ENCODE results near the gene FRMD4A. TPM values are rescaled to one million over a fixed set of nuclear protein-coding genes. Genes with fewer than 3 reads are reported as not detected.
A peak's percentile ranks its signal among the peaks of the same experiment; 100 is the strongest.

The FRMD4A gene
- total RNA-seq, 1 experiment from 2014 or later = 17.1 TPM

DNA sequence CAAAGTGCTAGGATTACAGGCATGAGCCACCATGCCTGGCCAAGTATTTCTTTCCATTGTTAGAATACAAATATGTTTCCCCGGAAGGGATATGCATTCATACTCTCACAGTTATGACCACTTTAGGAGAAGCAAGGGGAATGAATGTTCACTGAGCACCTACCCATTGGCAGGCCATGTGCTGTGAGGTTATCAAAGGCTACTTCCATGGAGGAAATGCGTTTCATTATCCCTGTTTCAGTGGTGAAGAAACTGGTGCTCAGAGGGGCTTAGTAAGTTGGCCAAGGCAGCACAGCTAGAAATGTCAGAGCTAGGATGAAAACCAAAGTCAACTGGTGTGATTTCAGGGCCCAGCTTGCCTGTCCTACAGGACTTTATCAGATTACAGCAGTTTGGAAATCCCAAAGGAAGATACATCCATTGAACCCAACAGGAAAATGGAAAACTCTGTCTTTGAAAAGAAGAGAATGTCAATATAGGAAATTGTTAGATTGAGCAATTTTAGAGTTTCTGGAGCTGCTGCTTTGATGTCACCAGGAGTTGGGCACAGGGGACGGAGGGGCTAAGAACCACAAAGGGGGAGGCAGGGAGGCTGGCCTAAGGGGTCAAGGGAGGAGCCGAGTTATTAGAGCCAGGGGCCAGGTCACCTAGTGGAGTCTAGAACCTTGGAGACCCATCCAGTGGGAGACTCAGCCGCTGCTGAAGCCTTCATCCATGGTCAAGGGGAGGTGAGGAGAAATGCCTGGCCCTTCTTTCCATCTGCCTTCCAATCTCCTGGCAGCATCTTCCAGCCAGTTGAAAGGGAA is 319.8 kb downstream of the FRMD4A start:
- peaks cover 7% of the 10 kb centered on the region; the same call in 1 of the 2 replicates for H3K4me1 ChIP-seq
- no peaks in the 10 kb centered on the region for H3K9me3 ChIP-seq (replicated peaks)
- DNase-seq = no peak
- H3K27me3 ChIP-seq = no peaks in the 10 kb centered on the region
- no peak overlapping the region for H3K4me3 ChIP-seq
- no peak overlapping the region for H3K27ac ChIP-seq
- no peaks in the 10 kb centered on the region for H3K36me3 ChIP-seq

DNA sequence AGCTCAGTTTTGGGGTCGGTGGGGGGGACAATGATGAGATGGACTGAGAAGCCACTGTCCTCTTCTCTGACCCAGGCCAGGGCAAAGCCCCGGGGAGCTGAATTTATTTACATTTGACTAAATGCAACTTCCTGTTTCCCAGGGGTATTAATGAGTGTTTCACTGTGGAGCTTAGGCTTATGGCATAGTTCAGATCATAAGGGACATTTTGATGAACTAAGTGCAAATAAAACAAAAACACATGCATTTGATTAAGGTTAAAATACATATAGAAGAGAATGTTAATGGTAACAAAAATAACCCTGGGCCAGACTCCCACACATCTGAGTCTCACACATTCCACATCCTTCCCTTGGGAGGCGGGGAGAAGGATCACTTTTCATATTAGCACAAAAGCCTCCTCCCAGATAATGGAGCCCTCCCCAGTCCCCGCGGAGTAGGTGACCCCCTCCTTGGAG is 320.6 kb downstream of the FRMD4A start:
- no peaks in the 10 kb centered on the region for H3K27me3 ChIP-seq
- no peaks in the 10 kb centered on the region for H3K9me3 ChIP-seq (replicated peaks)
- peaks cover 7% of the 10 kb centered on the region; the same call in 1 of the 2 replicates for H3K4me1 ChIP-seq
- H3K36me3 ChIP-seq = no peaks in the 10 kb centered on the region
- DNase-seq = peak; percentile 55 to 76
- peak overlapping the region; percentile 92 for H3K27ac ChIP-seq
- H3K4me3 ChIP-seq = peak overlapping the region; percentile 55

DNA sequence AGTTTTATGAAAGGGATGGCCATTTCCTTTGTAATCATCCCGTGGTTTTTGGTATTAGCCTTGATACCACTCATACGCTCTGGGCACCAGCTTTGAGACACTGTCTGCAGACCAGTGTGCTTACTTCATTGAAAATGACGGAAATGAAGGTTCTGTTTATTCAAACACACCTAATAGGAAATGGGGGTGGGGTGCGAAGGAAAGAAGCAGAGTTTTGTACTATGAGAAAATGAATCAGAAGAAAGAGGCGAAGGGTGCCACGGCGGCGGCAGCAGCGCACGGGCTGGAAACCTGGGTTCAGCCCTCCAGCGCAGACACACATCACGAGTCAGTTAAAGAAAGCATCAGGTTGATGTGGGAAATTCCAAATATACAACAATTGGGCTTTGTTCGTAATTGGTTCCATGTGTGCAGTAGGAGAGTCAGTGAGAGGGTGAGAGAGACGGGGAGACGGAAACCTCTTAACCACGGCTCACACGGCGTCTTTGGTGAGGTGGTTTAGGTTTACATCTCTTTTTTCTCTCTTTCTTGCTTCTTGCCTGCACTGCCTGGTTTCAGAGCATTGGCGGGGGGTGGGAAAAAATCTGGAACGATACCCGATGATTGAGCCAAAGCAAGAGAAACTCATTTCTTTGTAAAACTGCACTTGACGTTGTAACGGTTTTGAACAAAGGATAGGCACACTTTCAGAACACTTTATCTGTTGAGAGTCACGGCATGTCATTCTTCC is 321.2 kb downstream of the FRMD4A start:
- no peaks in the 10 kb centered on the region for H3K9me3 ChIP-seq (replicated peaks)
- H3K27ac ChIP-seq = peak overlapping the region; percentile 92
- H3K27me3 ChIP-seq = no peaks in the 10 kb centered on the region
- H3K4me3 ChIP-seq = peak overlapping the region; percentile 55
- DNase-seq = peak; percentile 23 to 70
- H3K36me3 ChIP-seq = no peaks in the 10 kb centered on the region
- H3K4me1 ChIP-seq = peaks cover 7% of the 10 kb centered on the region; the same call in 1 of the 2 replicates

DNA sequence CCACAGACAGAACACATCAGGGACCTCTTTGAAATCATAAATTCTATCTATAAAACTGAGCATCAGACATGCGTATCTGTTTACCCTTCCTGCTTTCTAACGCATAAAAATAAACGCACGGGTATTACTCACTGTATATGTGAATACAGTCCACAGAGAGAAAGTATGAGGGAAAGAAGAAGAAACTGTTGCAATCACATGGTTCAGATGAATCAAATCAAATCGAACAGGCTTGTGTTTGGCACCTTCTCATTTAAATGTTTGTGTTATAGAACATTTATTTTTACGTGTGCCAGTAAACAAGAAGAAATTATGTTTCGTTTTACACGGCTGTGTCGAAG is 322.0 kb downstream of the FRMD4A start:
- peak overlapping the region; percentile 55 for H3K4me3 ChIP-seq
- peaks cover 5% of the 10 kb centered on the region; the same call in 1 of the 2 replicates for H3K4me1 ChIP-seq
- H3K9me3 ChIP-seq (replicated peaks) = no peaks in the 10 kb centered on the region
- no peaks in the 10 kb centered on the region for H3K36me3 ChIP-seq
- DNase-seq = no peak
- peak overlapping the region; percentile 92 for H3K27ac ChIP-seq
- H3K27me3 ChIP-seq = no peaks in the 10 kb centered on the region

DNA sequence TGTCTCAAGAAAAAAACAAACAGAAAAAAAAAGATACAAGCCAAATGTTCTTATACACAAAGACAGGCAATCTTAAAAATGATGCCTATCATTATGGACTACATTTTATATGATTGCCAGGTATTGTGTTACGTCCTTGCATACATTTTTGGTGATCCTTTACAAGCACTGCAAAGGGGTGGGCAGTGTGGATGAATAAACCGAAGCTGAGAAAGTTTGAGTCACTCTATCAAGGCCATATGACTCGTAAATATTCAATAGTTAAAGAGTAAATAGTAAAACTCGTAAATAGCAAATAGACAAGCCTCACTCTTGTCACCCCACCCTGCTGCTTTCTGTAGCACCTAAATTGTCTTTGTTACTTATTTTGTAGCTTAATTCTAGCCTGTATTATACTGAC is 326.2 kb downstream of the FRMD4A start:
- Histone ChIP-seq H3K4me3 (no peak overlapping the region), H3K4me1 (no peaks in the 10 kb centered on the region), H3K36me3 (no peaks in the 10 kb centered on the region), H3K27me3 (no peaks in the 10 kb centered on the region), H3K9me3 (replicated peaks) (no peaks in the 10 kb centered on the region), H3K27ac (no peak overlapping the region)
- no peak for DNase-seq

DNA sequence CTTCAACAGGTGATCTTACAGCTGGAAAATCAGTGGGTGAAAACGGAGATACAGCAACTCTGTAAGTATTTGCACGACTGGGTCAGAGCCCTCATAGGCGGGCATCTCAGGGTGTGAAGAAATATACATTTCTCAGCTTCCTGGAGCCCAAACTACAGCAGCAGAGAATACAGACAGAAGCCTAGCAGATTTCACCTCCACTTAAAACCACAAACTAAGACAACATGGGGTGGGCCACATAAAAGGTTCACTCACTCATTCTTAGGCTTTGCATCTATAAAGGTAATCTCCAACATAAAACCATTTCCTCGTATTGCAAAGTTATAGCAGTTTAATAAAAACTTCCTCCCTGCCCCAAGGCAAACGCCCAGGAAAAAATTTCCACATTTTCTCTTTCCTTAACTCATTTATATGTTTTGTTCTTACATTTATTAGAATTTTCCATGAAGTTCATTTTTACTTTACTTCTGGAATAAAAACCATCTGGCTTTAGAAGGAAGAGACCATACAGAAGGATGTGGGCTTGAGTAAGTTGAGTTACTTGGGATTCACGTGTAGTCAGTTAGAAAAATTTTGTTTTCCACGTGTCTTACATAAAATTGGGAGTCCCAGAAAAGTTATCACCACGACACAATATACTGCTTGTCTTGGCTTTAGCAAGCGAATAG is 327.1 kb downstream of the FRMD4A start:
- Histone ChIP-seq H3K4me1 (no peaks in the 10 kb centered on the region), H3K9me3 (replicated peaks) (no peaks in the 10 kb centered on the region), H3K4me3 (no peak overlapping the region), H3K27me3 (no peaks in the 10 kb centered on the region), H3K27ac (no peak overlapping the region), H3K36me3 (no peaks in the 10 kb centered on the region)
- DNase-seq = no peak

DNA sequence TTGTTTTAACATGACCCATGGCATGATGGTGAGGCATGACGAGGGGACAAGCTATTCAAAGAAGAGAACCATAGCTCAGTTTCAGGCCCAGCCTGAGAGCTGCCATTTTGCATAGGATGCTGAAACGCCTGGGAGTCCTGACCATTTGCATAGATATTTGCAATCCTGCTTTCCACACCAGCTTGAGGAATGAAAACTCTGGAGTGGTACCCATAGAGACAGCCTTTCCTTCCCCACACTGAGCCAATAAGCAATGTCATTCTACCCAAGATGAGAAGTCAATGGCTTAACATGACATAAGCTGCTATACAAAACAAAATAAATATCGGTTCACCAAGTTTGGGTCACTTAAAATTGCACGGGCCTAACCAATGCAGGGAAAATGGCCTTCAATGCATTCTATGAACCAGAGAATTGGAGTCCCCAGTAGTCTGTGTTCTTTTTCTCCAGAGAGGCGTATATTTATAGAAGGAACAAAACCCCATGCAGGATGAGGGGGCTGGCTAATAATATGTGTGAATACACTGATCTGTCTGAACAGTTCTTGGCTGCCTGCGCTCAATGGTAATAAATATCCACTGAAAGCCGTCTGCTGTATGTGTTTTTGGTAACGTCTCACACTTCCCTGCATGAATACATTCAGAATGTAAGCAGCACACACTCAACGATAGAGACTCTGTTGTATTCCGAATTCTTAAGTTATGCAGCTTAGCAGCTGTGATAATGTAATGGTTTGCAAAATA is 329.3 kb downstream of the FRMD4A start:
- no peak overlapping the region for H3K27ac ChIP-seq
- H3K4me3 ChIP-seq = no peak overlapping the region
- H3K36me3 ChIP-seq = no peaks in the 10 kb centered on the region
- H3K4me1 ChIP-seq = no peaks in the 10 kb centered on the region
- no peak for DNase-seq
- no peaks in the 10 kb centered on the region for H3K27me3 ChIP-seq
- no peaks in the 10 kb centered on the region for H3K9me3 ChIP-seq (replicated peaks)

DNA sequence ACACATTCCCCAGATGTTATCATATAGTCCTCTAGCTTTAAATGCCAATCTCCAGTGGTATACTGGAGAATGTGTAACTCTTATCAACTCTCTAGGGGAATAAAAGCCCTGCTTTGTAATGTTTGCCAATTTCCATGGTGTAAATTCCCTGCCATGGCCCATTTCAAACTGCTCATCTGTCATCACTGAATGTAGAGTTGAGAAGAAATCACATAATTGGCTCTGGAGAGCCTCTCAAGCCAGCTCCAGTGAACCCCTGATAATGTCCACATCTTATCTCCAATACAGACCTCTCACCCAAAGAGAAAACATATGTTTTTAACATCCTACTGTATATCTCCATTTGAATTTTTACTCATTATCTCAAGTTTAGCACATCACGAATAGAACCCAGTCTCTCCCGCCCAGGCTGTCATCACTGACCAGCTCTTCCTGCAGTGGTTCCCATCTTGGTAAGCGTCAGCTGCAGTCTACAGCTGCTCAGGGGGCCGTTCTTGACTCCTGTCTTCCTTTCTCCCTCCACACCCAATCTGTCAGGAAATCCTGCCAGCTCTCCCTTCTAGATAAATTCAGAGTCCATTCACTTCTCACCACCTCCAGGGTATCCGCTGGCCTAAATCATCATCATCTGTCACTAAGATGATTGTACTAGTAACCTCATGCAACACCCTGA is 332.4 kb downstream of the FRMD4A start:
- no peaks in the 10 kb centered on the region for H3K9me3 ChIP-seq (replicated peaks)
- H3K36me3 ChIP-seq = no peaks in the 10 kb centered on the region
- no peak overlapping the region for H3K27ac ChIP-seq
- DNase-seq = no peak
- no peak overlapping the region for H3K4me3 ChIP-seq
- H3K27me3 ChIP-seq = no peaks in the 10 kb centered on the region
- peaks cover 3% of the 10 kb centered on the region; the same call in 1 of the 2 replicates for H3K4me1 ChIP-seq

DNA sequence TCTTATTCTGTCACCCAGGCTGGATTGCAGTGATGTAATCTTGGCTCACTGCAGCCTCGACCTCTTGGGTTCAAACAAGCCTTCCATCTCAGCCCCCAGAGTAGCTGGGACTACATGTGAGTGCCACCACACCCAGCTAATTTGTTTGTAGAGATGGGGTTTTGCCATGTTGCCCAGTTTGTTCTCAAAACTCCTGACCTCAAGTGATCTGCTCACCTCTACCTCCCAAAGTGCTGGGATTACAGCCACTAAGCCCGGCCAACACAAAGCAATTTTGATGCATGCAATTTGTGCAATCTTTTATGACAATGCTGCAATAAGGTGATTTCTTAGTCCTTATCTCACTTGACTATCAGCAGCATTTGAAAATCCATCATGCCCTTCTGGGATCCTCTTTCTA is 333.1 kb downstream of the FRMD4A start:
- H3K27me3 ChIP-seq = no peaks in the 10 kb centered on the region
- no peaks in the 10 kb centered on the region for H3K36me3 ChIP-seq
- H3K27ac ChIP-seq = no peak overlapping the region
- H3K9me3 ChIP-seq (replicated peaks) = no peaks in the 10 kb centered on the region
- no peak overlapping the region for H3K4me3 ChIP-seq
- H3K4me1 ChIP-seq = peaks cover 7% of the 10 kb centered on the region; the same call in 1 of the 2 replicates
- no peak for DNase-seq

DNA sequence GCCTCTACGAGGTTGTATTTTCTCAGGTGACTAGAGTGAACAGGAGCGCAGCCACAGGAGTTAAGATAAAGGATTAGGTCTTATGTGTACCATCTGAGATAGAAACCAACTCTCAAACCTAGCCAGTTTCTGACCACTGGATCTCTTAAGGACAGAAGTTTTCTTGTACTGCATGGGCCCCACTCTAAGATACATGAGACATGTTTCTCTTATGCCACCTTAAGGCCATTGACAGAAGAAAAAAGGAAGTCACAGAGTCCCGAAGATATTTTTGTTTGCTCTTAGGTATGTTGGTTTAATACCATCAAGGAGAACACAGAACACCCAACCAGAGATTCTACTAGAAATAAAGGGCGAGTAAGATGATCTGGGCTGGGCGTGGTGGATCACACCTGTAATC is 335.8 kb downstream of the FRMD4A start:
- Histone ChIP-seq H3K27ac (no peak overlapping the region), H3K9me3 (replicated peaks) (no peaks in the 10 kb centered on the region), H3K4me1 (peaks cover 14% of the 10 kb centered on the region; the same call in 1 of the 2 replicates), H3K4me3 (no peak overlapping the region), H3K27me3 (no peaks in the 10 kb centered on the region), H3K36me3 (no peaks in the 10 kb centered on the region)
- no peak for DNase-seq

DNA sequence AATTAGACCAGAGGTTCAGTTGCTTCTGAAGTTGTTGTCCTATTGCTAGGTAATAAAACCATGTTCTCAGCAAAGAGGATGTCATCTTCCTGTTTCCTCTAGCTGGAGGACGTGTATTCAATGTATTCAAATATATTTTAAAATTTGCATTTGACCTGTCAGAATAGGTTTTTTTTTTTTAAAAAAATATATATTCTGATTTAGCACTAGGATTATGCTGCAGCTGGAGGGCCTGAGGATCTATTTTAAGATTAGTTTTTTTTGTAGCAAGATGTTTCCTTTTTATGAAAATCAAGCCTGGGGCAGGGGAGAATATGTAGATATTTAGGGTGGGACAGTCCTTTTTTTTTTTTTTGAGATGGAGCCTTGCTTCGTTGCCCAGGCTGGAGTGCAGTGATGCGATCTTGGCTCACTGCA is 337.0 kb downstream of the FRMD4A start:
- H3K4me3 ChIP-seq = no peak overlapping the region
- peak overlapping the region; percentile 56 for H3K27ac ChIP-seq
- H3K27me3 ChIP-seq = no peaks in the 10 kb centered on the region
- DNase-seq = no peak
- H3K4me1 ChIP-seq = peaks cover 16% of the 10 kb centered on the region; the same call in 1 of the 2 replicates
- H3K9me3 ChIP-seq (replicated peaks) = no peaks in the 10 kb centered on the region
- no peaks in the 10 kb centered on the region for H3K36me3 ChIP-seq

DNA sequence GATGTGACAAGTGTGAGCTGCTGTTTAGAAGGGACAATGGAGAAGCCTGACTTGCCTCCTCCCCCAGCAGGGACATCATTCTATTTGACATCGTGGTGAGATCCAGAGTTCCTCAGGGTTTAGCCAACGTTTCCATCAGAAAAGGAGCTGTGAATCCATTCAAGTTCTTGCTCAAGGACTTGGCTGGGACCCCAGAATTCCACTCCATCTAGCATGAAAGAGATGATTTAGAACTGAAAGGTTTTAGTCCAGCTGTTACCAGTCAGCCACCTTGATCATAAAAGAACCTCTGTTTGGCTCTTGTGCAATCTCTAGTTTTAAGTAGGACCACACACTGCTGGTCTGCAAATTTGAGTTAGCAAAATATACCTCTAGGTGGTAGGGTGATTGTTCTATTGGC is 337.6 kb downstream of the FRMD4A start:
- Histone ChIP-seq H3K4me1 (peaks cover 16% of the 10 kb centered on the region; the same call in 1 of the 2 replicates), H3K4me3 (no peak overlapping the region), H3K36me3 (no peaks in the 10 kb centered on the region), H3K27me3 (no peaks in the 10 kb centered on the region), H3K27ac (peak overlapping the region; percentile 56), H3K9me3 (replicated peaks) (no peaks in the 10 kb centered on the region)
- peak; percentile 63 to 84 for DNase-seq

DNA sequence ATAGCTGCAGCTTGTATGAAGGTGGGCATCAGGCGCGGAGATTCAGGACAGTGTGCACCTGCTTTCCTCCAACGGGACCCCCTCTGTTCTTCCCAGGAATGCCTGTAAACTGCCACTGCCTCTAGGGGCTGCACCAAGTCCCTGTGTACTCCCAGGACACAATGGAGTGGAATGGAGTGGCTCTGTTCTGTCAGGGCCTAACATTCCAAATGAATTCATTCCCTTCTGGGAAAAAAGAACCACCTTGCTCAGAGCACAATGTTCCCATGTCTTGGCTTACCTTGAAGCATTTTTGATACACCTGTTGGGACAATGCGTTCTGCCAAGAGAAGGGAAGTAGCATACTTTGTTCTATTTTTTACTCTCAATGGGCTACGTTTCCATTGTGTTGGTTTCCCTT is 339.4 kb downstream of the FRMD4A start:
- no peaks in the 10 kb centered on the region for H3K27me3 ChIP-seq
- no peak overlapping the region for H3K27ac ChIP-seq
- DNase-seq = no peak

DNA sequence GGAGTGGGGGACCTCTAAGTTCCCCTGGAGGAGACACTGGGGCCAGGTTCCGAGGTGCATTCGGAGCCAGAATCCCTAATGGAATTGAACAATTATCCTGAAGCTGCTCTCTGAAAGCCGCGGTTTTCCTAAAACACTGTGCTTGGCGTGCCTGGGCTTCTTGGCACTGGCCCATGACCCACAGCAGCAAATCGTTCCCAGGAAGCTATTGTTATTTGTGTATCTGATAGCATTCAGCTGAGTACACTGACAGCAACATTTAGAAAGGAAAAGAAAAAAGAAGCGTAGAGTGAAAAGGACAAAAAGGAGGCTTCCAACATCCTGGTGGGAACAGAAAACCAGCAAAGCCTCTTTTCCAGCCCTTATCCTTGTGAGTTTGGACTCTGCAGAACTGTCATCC is 339.8 kb downstream of the FRMD4A start:
- Histone ChIP-seq H3K4me3 (peak overlapping the region; percentile 24), H3K27me3 (no peaks in the 10 kb centered on the region), H3K9me3 (replicated peaks) (no peaks in the 10 kb centered on the region), H3K4me1 (peaks cover 26% of the 10 kb centered on the region), H3K36me3 (no peaks in the 10 kb centered on the region), H3K27ac (peak overlapping the region; percentile 21; the same call in 1 of the 2 replicates)
- DNase-seq = no peak

More for the DNA sequence above, 339.4 kb downstream of the FRMD4A start:
- Histone ChIP-seq H3K4me1 (peaks cover 26% of the 10 kb centered on the region), H3K36me3 (no peaks in the 10 kb centered on the region), H3K4me3 (no peak overlapping the region), H3K9me3 (replicated peaks) (no peaks in the 10 kb centered on the region)
